ENCODE results near the gene POC1B.

The POC1B gene

DNA sequence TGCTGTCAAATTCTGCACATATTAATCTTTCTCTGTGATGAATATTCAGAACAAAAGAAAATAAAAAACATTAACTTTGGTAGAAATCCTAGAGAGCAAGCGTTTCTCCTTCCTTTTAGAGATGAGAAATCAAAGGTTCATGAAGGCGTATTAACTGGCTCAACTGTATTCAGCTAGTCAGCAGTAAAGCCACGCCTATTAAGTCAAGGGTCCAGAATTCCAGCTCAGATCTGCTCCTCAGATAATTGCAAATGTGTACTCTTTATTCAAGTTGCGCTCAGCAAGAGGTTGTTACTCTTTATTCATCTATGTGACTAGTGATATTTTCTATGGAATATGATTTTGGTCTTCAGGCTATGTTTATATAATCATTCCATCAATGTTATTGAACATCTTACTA, 13.1 kb upstream of the POC1B start:
- no peak for DNase-seq

DNA sequence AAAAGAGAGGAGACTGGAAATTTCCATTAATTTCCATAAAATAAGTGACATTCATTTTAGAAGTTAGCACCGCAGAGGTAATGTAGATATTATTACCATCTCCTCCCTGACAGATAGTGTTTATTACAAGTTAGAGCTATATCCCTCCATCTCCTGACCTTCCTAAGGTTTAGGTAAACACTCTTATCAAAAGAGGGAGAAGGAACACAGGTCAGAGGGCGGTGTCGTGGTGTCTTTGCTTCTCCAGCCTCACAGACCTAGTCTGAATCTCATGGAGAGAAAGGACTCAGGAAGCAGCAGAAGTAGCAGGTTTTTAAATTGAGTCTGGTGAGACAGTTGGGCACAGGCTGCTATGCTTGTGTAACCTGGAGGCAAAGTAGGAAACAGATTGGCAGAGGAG, 11.5 kb upstream of the POC1B start:
- no peak for DNase-seq

DNA sequence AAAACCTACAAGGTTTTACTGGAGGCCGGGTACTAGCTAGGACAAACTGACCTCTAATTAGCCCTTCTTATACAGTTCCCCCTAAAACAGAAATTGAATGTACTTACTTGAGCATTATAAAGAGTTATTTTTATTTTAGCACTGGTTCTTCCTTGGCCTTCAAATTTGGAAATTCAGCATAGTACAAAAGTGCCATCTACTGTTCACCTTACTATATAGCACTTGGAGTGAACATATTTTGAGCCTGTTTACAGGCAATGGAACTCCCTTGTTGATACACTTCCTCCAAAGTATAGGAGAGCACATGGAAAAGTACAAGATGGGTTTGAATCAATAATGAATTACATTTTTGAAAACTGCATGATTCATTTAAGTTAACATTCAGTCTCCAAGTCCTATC, 3.9 kb upstream of the POC1B start:
- DNase-seq: peak; percentile 57

DNA sequence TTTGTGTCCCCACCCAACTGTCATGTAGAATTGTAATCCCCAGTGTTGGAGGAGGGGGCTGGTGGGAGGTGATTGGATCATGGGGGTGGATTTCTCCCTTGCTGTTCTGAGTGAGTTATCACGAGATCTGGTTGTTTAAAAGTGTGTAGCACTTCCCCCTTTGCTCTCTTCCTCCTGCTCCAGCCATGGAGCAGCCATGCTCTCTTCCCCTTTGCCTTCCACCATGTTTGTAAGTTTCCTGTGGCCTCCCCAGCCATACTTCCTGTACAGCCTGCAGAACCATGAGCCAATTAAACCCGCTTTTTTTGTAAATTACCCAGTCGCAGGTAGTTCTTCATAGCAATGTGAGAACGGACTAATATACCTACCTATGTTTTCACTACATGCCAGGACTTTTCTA, 2.6 kb upstream of the POC1B start:
- DNase-seq: no peak

DNA sequence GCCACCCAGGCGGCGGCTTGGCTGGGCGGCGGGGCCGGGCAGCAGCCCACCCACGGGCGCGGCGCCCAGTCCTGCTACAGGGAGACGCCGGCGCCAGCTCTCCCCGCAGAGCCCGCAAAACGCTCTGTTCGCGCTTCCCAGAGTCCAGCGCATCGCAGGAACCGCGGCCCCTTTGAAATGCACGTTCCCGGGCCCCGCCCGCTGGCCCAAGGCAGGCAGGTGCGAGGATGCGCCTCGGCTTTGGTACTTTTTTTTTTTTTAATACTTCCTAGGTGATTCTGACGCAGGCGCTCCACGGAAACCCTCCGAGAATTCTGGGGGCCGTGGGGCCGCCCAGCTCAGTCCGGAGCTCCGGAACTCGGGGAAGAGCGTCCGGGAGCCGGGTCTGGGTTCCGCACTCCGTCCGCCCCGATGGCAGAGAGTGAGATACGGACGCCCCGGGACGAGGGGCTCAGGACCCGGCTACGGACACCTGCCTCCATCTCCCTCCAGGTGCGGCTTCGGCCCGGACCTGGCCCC, 483 bp downstream of the POC1B start:
- no peak for DNase-seq

DNA sequence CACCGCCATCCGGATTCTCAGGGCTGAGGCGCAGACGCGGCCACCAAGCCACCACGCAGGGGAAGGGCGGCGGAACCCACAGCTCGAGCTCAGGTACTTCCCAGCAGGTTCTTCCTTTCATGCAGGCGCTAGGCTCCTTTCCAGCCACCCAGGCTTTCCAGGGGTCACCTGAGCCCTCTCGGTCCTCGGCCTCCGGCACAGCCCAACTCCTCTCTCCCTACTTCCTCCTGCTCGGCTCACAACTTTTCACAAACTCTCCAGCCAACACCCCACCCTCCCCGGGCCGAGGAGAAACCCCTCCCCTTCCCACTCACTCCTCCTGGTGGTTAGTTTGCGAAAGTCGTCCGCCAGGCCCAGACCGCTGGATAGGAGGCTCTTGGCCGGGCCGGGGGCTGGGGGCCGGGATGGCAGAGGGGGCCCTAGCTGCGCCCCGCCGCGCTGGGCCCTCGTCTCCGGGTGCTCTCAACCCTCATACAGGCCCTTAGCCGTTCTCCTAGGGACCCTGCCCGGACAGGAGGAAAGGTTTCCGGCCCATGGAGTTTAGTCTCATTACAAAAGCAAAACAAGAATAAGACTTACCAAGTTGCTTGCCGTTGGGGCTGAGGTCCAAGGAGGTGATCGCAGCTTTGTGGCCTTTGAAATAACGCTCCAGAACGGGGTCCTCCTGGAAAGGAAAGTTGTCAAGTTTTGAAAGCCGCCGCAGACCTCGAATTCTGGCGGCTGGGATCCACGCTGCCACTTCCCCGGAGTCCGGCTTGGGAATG, 1.1 kb downstream of the POC1B start, which contains the start of gene GALNT4:
Gene GALNT4 (minus strand): TSS at position 256 of the 764 bp plus-strand sequence. CDS start 247 bp downstream, at position 9.
- DNase-seq: peak; percentile 17

DNA sequence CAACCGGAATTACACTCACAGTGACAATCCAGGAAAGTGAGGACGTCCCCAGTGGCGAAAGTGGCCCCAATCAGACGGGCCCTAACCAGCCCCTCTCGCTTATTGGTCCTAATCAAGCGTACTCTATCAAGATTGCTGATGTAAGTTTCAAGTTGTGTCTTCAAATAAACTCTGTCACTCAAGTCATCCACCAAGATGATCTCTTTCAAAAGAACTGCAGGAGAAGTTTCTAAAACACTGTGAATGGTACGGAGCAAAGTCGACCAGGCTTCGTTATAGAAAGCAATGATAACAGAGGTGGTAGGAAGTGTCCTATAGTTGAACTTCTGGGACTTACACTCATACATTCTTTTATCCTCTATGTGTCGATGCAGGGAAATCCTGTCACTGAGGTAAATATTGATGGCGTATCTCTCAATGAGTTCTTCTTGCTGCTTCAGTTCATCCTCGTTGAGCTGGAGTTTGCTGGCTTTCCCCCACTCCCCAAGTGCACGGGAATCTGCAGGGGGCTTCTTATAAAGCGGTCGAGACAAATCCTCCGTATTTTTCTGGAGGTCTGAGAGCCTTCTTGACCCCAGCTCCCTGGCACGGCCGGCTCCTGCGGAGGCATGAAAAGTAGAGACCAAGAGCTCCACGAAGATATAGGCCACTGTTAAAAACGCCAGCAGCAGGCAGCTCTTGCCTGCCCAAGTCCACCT, 1.9 kb downstream of the POC1B start:
- DNase-seq: no peak

DNA sequence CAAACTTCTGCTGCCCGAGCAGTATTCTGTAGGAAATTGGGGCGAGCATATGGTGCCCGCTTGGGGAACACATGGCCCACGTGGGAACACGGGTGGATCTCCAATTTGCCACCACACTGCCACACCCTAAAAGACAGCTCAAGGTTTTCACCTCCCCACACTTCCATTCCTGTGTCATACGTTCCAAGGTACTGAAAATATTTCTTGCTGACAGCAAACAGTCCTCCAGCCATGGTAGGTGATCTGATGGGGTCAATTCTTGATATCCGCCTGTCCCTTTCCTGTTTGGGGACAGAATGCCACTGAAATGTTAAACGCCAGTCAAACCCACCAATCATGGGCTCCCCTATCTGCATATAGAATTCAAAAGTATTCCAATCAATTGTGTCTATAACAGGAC, 2.5 kb downstream of the POC1B start:
- DNase-seq: no peak

DNA sequence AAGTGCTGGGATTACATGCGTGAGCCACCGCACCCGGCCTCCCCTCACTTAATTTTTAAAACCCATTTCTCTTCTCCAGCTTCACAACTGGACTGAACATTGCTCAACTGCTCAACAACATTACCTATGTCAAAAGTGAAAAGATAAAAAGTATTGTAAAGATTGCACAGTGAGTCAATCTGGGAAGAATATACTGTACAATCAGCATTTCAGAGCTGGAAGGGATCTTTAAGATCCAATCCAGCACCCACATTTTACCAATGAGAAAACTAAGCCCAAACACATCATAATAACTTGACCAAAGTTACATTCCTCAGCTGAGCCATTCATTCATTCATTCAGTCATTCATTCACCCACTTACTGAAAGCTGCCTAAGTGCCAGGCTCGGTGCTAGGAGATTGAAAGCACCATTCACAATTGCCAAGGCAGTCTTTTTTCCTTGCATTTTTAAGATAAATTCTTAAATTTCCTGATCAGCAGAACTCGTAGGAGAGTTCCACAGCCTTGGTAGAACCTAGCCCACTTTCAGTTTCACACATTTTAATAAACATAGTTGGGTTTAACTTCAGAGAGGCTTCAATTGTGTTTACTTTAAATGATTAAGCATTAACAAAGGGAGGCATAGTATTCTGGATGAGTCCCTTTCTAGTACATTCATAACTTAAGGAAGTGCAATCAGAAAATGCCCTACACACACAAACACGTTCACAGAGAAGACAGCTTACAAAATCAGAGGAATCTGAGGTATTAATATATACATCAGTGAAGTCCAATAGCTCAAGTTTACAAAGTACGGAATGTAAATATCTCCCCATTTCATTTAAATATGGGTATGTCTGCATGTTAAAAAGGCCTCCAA, 4.3 kb downstream of the POC1B start:
- no peak for DNase-seq

DNA sequence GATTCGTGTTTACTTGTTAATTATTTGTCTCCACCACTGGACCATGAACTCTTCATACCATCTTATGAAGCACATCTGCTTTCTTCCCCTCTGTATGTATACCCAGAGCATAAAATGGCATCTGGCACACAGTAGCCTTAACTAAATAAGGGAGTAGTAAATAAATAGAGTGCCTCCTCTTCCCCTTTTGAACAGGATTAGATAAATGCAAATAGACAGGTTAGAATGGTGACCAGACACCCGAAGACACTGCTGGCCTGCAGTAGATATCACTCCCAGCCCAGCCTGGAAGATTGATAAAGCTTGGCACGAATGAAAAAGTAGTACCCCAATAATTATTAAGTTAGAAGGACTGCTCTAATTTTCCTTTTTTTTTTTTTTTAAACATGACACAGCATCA, 8.1 kb downstream of the POC1B start:
- no peak for DNase-seq

DNA sequence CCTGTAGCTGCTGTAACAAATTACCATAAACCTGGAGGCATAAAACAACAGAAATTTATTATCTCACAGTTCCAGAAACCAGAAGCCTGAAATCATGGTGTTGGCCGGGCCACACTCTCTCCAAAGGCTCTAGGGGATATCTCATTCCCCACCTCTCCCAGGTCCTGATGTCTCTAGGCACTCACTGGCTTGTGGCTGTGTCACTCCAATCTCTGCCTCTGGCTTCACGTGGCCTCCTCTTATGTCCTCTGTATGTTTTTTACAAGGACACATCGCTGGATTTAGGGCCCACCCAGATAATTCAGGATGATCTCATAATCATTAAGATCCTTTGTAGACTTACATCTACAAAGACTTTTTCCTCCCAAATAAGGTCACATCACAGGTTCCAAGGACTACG, 9.2 kb downstream of the POC1B start:
- no peak for DNase-seq

DNA sequence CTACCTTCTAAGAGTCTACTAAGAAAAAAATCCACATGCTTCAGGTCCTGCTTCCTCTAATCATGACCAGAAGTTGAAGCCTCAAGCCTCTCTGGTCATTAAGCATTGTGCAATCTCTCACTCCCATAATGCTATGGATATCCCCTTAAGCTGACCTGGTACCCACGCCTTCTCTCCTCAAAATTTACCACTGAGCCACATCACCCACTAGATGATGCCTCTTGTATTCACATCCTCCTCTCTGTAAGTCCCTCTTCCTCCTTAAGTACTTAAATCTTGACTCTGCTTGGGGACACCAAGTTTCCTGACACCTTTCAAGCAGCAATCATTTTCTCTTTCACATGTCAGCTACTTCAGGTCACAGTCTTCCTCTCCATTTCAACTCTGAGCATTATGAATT, 11.1 kb downstream of the POC1B start:
- DNase-seq: no peak

DNA sequence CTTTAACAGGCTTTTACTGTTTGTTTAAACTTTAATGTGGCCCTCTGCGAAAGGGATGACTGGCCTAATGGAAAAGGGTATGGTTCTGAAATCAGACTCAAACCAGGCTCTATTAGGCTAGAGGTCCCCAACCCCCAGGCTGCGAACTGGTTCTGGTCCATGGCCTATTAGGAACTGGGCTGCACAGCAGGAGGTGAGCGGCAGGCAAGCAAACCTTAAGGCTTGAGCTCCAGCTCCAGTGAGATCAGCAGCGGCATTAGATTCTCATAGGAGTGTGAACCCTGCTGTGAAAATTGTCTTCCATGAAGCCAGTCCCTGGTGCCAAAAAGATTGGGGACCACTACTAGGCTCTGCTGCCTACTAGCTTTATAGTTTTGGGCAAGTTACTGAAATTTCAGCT, 12.3 kb downstream of the POC1B start:
- DNase-seq: no peak

DNA sequence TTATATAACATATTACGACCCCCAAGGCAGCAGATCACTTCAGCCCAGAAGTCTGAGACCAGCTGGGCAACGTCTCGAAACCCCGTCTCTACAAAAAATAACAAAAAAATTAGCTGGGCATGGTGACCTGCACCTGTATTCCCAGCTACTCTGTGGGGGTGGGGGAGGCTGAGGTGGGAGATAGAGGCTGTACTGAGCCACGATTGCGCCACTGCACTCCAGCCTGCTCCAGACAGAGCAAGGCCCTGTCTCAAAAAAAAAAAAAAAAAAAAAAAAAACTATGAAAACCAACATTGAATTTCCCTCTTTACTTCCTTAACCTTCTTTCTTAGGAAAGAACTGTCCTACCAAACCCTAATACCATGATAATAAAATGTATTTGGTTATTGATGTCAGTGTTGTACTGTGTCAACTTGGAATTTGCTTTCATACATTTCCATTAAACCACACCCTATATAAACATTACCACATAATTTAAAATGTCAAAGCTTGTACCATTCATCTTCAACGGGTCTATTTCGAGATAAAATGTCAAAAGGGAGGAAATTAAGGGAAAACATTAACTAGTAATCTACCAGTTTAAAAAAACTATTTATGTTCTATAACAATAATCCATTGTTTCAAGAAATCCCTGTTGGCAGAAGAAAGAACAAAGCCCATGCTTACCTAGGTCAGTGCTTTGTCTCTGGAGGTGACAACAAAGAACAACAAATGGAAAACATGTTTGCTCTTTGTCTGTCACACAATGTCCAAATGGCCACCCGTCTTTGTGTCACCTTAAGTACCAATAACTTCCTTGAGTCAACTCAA, 18.6 kb downstream of the POC1B start:
- no peak for DNase-seq

DNA sequence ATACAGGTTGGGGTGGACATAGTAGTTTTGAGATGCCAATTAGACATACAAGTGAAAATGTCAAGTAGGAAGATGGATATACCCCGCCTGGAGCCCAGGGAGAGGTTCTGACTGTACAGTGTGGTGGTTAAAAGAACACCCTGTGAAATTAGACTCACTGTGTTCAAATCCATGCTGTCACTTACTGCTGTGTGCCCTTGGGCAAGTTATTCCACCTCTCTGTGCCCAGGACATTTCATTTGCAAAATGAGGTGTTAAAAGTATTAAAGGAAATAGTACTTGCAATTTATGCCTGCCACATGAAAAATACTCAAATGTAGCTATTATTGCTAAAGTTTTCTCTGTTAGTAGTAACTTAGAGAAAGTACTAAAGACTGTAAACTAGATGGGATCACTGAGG, 19.8 kb downstream of the POC1B start:
- no peak for DNase-seq

DNA sequence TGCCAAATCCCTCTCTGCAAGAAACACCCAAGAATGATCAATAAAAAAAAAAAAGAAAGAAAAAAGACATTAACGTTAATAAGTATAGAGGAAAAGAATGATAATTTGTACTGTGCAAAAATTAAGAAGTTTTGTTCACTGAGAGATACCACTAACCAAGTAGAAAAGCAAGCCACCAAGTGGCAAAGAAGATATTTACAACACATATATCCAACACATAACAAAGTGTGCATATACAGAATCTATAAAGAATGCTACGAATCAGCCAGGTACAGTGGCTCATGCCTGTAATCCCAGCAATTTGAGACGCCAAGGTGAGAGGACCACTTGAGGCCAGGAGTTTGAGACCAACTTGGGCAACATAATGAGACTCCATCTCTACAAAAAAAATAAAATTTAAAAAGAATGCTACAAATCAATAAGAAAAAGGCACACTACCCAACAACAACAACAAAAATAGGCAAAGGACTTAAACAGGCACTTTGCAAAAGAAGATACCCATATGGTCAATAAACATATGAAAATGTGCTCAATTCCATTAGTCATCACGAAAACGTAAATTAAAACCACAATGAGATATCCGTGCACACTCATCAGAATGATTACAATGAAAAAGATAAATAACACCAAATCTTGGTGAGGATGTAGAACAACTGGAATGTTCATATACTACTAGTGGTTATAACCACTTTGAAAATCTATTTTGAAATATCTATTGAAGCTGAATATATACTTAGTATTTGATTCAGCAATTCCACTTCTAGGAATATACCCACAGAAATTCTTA, 21.1 kb downstream of the POC1B start:
- no peak for DNase-seq

DNA sequence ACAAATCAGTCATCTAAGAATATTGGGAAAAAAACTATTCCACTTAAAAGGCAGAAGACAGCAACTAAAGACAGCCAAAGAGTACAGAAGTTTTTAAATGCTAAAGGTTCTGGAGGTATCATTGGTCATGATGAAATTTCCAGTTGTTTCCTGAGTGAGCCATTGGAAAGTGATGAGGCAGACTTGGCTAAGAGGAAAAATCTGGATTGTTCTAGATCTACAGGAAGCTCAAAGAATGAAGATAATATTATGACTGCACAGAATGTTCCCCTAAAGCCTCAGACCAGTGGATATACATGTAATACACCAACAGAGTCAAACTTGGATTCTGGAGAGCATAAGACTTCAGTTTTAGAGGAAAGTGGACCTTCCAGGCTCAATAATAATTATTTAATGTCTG, 24.1 kb downstream of the POC1B start:
- no peak for DNase-seq

DNA sequence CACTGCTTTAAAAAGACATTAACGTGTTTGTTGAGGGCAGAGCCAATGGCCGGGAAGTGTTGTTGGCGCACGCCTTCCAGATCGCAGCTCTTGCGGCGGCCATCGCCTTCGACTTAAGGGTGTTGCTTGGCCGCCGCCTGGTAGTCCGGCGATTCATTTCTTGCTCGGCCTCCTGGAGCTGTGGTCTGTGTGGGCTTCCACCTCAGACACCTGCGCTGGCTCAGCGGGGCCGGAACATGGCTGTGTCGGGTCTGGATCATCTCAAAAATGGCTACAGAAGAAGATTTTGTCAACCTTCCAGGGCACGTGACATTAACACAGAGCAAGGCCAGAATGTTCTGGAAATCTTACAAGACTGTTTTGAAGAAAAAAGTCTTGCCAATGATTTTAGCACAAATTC, 26.0 kb downstream of the POC1B start:
- no peak for DNase-seq

DNA sequence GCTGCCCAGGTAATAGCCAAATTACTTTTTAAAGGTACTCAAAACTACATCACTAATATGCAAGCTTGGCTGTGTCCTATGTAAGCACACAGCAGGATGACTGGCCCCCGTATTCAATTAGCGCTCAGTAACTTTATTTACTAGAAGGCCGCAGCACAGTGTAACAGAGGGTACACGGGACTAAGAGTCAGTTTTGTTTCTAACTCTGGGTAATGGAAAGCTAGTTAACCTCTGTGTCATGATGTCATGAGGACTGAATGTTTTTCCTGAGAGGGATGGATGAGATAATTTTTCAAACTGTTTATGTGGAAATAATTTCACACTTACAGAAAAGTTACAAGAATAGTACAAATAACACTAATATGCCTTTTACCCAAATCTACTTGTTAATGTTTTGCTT, 28.4 kb downstream of the POC1B start:
- no peak for DNase-seq

DNA sequence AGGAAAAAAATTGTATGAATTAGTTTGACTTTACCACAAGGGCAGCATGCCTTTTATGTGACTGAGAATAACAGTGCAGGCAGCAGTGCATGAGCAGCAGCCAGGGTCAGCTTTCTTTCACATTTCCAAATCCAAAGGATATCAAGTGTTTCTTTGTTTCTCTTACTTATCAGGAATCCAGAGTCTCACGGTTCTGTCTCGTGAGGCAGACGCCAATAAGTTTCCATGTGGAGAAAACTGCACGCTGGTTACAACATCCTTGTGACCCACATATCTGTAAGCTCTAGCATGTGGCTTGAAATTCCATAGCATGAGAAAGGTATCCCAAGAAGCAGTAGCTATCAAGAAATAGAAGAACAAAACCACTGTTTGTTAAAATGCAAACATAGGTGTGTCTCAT, 28.8 kb downstream of the POC1B start:
- no peak for DNase-seq

DNA sequence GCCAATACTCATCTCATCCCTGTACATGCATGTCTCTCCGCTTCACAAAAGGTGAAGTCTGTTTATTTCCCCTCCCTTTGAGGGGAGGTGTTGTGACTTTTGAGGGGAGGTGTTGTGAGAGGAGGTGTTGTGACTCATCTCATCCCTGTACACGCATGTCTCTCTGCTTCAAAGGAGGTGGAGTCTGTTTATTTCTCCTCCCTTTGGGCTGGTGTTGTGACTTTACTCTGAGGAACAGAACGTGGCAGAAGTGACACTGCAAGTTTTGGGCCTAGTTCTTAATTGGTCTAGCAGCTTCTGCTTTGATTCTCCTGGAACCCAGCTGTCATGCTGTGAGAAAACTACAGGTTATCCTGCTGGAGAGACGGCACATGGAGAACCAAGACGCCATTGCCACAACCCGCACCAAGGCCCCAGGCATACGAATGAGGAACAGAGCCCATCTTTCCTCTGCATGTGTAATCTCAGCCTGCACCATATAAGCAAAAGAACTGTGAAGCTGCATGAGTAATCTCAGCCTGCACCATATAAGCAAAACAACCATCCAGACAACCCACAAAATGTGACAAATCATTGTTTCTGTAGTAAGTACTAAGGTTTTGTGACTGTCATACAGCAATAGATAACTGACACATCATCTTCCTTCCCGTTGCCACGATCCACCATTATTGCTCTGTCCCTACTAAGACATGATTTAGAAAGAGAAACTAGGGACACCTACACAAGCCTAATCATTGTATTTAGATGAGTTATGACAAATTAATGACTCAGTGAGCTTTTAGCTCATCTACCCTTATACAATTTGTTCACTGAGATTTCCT, 31.2 kb downstream of the POC1B start:
- DNase-seq: no peak
